ENCODE data around the gene DAB1.

Gene DAB1

DNA sequence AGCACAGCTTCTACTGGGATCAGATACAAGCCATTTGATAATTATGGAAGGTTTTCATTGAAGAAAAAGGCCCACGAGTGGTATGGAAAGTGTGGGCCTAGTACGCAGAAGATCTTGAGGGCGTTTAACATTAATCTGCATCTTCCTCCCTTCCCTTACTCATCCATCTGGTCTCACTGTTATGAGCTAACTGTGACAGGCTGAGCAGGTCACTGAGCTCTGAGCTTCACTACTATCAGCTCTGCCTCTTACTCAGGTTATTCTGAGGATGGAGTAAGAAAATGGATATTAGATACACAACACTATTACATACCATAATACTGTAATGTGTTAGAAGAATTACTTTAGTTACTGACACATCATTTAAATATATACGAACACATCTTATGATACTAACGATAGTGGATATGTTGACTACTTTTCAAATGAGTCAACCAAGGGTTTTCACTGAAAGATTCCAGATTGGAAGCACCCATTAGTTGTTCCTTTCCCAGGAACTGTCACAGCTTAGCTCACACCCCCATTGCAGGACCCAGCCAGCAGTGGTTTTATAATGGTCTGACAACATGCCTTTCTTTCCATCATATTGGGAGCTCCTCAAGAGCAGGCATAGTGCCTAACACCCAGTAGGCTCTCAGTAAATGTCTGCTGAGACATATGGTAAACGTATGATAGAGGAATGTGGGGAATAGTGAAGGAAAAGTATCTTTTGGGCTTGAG, 360.3 kb downstream of the DAB1 start:
- H3K4me3 ChIP-seq (ENCODE audit: low read length) = no peak overlapping the region
- H3K36me3 ChIP-seq (ENCODE audit: control insufficient read depth, insufficient read depth, low read length) = no peaks in the 10 kb centered on the region
- H3K4me1 ChIP-seq (ENCODE audit: control insufficient read depth, insufficient read depth, low read length) = no peaks in the 10 kb centered on the region
- no peaks in the 10 kb centered on the region for H3K9me3 ChIP-seq (ENCODE audit: control insufficient read depth, low read length)
- H3K27me3 ChIP-seq (ENCODE audit: control insufficient read depth, insufficient read depth, low read length) = no peaks in the 10 kb centered on the region
- H3K9ac ChIP-seq (ENCODE audit: low read length) = no peak overlapping the region

DNA sequence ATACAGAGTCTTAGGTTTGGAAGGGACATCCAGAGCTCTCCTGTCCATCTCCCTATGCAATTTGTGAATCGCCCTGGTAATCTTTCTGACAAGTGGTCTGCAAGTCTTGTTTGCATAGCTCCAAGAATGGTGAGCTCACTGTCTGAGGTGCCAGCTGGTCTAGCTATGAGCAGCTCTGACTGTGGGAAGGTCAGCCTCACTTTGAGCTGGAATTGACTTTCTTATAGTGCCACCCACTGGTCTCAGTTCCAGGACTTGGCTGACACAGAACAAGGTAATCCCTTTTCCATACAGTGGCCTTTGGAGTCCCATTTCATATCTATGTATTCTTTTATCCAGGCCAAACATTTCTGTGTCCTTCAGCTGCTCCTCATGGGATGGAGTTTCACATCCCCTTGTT, 362.5 kb downstream of the DAB1 start:
- Histone ChIP-seq H3K9ac (ENCODE audit: low read length) (no peak overlapping the region), H3K9me3 (ENCODE audit: control insufficient read depth, low read length) (no peaks in the 10 kb centered on the region), H3K36me3 (ENCODE audit: control insufficient read depth, insufficient read depth, low read length) (no peaks in the 10 kb centered on the region), H3K27me3 (ENCODE audit: control insufficient read depth, insufficient read depth, low read length) (no peaks in the 10 kb centered on the region), H3K4me3 (ENCODE audit: low read length) (no peak overlapping the region), H3K4me1 (ENCODE audit: control insufficient read depth, insufficient read depth, low read length) (no peaks in the 10 kb centered on the region)

DNA sequence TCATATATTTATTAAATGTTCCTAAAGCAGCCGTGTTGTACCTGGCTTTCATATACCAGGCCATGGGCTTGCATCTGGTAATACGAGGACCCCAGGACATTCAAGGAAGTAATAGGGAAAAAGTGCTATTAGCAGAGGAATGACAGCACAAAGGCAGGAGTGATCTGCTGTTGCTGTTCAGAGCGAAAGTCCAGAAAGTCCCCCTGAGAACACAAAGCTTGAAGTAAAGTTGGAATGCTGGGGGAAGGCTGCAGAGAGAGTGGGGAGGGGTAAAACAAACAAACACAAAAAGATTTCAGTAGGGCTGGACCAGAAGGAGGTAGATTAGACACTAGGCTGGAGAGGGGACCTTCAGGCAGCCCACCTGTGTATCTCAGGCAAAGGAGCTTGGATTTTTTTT, 363.4 kb downstream of the DAB1 start:
- Histone ChIP-seq H3K27me3 (ENCODE audit: control insufficient read depth, insufficient read depth, low read length) (no peaks in the 10 kb centered on the region), H3K4me3 (ENCODE audit: low read length) (no peak overlapping the region), H3K9ac (ENCODE audit: low read length) (no peak overlapping the region)

DNA sequence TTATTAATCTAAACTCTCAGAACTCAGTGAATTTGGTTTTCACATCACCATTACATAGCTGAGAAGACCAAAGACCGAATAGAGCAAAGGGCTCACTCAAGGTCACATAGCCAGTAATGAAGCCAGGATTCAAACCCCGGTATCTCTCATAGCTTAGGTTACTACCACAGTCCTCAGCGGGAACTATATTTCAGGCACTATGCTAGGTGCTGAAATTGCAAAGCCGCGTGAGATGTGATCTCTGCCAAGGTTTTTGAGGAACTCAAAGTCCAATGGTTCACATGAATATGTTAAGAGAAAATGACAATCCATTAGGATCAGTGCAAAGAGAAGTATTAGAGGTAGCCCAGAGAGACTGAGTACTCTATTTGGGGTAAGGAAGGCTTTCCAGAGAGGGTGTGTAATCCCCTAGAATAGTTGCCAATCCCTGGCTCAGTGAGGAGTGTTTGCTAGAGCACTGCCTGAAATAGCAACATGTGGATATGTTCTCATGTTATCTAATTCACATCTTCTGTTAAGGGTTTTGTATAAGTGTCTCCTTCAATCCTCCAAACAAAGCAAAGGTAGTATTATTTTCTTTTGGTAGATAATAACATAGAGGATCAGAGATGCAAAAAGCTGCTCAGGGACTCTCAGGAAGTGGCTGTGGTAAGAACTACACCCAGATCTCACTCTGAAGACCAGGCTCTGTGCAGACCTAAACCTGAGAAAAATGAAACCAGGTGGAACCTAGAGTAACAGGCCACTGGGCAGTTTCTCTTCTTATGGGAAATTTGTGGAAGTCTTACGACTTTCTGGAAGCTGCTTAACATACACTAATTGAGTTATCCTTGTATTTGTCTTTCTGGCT, 365.0 kb downstream of the DAB1 start:
- Histone ChIP-seq H3K4me1 (ENCODE audit: control insufficient read depth, insufficient read depth, low read length) (no peaks in the 10 kb centered on the region), H3K9ac (ENCODE audit: low read length) (no peak overlapping the region), H3K9me3 (ENCODE audit: control insufficient read depth, low read length) (no peaks in the 10 kb centered on the region), H3K36me3 (ENCODE audit: control insufficient read depth, insufficient read depth, low read length) (no peaks in the 10 kb centered on the region), H3K27me3 (ENCODE audit: control insufficient read depth, insufficient read depth, low read length) (no peaks in the 10 kb centered on the region), H3K4me3 (ENCODE audit: low read length) (no peak overlapping the region)

More for the DNA sequence above, 363.4 kb downstream of the DAB1 start:
- Histone ChIP-seq H3K36me3 (ENCODE audit: control insufficient read depth, insufficient read depth, low read length) (no peaks in the 10 kb centered on the region), H3K4me1 (ENCODE audit: control insufficient read depth, insufficient read depth, low read length) (no peaks in the 10 kb centered on the region), H3K9me3 (ENCODE audit: control insufficient read depth, low read length) (no peaks in the 10 kb centered on the region)

DNA sequence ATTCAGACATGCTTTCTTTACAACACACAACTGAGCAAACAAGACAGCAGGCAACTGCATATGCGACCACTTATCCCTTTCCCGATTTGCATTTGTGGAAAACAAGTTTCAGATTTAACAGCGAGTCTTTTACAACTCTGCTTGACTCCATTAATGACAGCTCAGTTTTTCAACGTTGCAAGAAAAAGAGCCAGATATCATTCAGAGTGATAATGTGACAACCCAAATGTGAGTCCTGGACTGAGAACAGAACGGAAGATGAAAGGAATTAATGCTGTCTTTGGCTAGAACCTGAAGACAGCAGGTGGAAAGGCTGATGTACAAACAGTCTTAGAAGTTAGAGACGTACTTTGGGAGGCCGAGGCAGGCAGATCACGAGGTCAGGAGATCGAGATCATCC, 375.0 kb downstream of the DAB1 start:
- Histone ChIP-seq H3K36me3 (ENCODE audit: control insufficient read depth, insufficient read depth, low read length) (no peaks in the 10 kb centered on the region), H3K4me3 (ENCODE audit: low read length) (no peak overlapping the region), H3K9me3 (ENCODE audit: control insufficient read depth, low read length) (no peaks in the 10 kb centered on the region), H3K9ac (ENCODE audit: low read length) (no peak overlapping the region), H3K27me3 (ENCODE audit: control insufficient read depth, insufficient read depth, low read length) (peaks cover 4% of the 10 kb centered on the region), H3K4me1 (ENCODE audit: control insufficient read depth, insufficient read depth, low read length) (no peaks in the 10 kb centered on the region)

DNA sequence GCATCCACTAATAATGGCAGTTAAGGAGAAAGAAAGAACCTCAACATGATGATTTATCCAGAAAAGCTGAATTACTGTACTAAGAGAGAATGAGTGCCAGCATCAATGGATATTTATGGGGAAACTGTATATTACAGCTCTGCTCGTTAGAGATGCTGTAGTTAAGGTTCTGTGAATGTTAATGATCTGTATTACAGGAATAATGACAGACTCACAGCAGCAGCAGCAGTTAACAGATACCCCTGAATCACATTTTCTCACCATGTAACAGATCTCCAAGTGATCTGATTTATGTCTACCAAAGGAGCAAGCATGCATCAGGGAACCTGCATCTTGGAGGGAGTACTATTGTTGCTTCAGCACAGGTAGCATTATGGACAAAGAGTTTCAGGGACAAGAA, 377.4 kb downstream of the DAB1 start:
- H3K9ac ChIP-seq (ENCODE audit: low read length) = no peak overlapping the region
- H3K27me3 ChIP-seq (ENCODE audit: control insufficient read depth, insufficient read depth, low read length) = peaks cover 4% of the 10 kb centered on the region
- no peaks in the 10 kb centered on the region for H3K36me3 ChIP-seq (ENCODE audit: control insufficient read depth, insufficient read depth, low read length)
- H3K4me1 ChIP-seq (ENCODE audit: control insufficient read depth, insufficient read depth, low read length) = no peaks in the 10 kb centered on the region
- no peaks in the 10 kb centered on the region for H3K9me3 ChIP-seq (ENCODE audit: control insufficient read depth, low read length)
- no peak overlapping the region for H3K4me3 ChIP-seq (ENCODE audit: low read length)

DNA sequence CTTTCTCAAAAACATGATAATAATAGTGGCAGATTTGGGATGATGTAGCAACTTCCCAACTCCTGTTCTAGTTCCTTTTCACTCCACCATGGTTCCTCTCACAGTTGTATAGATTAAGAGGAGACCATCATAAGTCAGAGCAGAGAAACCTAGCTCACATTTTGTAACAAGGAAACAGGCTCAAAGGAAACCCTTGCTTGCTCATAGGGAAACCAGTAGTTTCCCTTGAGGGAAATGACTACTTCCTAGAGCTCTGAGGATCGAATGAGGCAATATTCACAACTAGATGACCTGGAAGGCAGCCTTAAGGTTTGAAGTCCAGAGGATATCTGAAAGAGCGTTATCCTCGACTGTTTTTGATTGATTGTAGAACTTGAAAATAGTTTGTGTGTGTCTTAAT, 382.0 kb downstream of the DAB1 start:
- H3K4me1 ChIP-seq (ENCODE audit: control insufficient read depth, insufficient read depth, low read length) = no peaks in the 10 kb centered on the region
- no peak overlapping the region for H3K9ac ChIP-seq (ENCODE audit: low read length)
- no peaks in the 10 kb centered on the region for H3K27me3 ChIP-seq (ENCODE audit: control insufficient read depth, insufficient read depth, low read length)
- no peaks in the 10 kb centered on the region for H3K9me3 ChIP-seq (ENCODE audit: control insufficient read depth, low read length)
- no peaks in the 10 kb centered on the region for H3K36me3 ChIP-seq (ENCODE audit: control insufficient read depth, insufficient read depth, low read length)
- H3K4me3 ChIP-seq (ENCODE audit: low read length) = no peak overlapping the region

DNA sequence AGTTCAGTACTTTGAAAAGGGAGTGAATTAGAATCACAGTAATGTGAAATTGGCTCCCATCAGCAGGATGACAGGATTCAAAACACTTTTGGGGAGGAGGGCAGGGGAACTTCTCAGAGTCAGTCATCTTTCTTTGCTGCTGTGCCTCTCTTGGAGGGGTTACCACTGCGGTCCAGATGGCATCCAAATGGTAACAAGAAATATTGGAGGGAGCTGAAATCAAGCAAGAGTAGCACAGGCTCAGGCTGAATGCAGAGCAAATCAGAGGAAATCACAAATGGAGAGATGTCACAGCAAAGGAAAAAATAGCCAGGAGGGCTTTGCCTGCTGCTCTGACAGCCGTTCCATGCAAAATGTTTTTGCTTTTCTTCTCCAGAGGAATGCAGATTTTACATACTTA, 383.0 kb downstream of the DAB1 start:
- H3K9me3 ChIP-seq (ENCODE audit: control insufficient read depth, low read length) = no peaks in the 10 kb centered on the region
- no peaks in the 10 kb centered on the region for H3K36me3 ChIP-seq (ENCODE audit: control insufficient read depth, insufficient read depth, low read length)
- no peak overlapping the region for H3K9ac ChIP-seq (ENCODE audit: low read length)
- H3K4me3 ChIP-seq (ENCODE audit: low read length) = no peak overlapping the region
- no peaks in the 10 kb centered on the region for H3K27me3 ChIP-seq (ENCODE audit: control insufficient read depth, insufficient read depth, low read length)
- no peaks in the 10 kb centered on the region for H3K4me1 ChIP-seq (ENCODE audit: control insufficient read depth, insufficient read depth, low read length)

DNA sequence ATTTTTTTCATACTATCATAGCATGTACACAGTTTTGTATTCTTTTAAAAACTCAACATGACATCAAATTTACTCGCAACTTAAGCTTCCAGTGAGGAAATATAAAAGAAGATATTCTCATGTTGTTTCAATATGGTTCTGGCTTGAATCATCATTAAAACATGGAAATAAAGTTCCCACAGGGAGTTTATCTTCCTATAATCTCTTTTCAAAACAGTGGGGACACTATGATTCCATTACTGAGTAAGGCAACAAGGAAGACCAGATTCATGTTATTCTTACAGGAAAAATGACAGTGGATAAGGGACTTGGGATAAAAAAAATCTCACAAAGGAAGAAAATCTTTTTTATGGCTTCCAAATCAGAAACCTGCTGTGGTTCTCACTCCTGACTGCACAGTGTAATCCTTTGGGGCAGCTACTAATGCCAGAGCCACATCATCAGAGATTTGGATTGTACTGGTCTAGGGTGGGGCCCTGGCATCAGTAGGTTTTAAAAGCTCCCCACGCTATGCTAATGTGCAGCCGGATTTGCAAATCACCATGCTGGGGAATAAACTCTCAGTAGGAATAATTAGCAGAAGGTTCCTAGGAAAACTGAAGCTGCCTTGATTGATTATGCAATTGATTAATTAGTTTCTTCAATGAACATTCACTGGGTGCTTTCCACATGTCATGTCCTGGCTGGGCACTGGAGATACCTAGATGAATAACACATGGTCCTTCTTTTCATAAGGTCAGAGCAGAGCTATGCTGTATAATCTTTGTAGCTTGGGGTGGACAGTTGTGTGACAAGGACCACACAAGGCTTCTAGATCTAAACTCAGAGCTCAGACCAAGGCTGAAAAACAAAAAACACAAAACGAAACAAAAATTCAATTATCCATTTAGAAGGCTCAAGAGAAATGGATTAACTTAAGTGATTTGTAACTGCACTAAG, 386.9 kb downstream of the DAB1 start:
- Histone ChIP-seq H3K9me3 (ENCODE audit: control insufficient read depth, low read length) (no peaks in the 10 kb centered on the region), H3K9ac (ENCODE audit: low read length) (no peak overlapping the region), H3K36me3 (ENCODE audit: control insufficient read depth, insufficient read depth, low read length) (no peaks in the 10 kb centered on the region), H3K4me1 (ENCODE audit: control insufficient read depth, insufficient read depth, low read length) (no peaks in the 10 kb centered on the region), H3K4me3 (ENCODE audit: low read length) (no peak overlapping the region), H3K27me3 (ENCODE audit: control insufficient read depth, insufficient read depth, low read length) (no peaks in the 10 kb centered on the region)

DNA sequence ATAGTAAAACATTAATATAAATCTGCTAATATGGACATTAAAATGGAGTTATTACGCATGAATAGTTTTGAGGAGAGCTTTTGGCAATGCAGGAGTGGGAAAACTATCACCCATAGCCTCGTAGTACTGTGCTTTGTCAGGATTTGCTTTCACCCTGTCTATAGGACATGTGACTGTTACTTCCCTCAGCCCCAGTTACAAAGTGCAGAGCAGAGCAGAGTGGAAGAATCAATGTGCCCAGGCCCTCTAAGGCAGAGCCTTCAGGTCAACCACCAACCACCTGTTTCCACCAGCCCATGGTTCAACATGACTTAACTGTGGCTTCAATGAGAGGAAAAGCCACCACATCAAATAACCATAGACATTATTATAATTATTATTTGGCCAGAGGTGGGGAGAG, 389.1 kb downstream of the DAB1 start:
- no peaks in the 10 kb centered on the region for H3K4me1 ChIP-seq (ENCODE audit: control insufficient read depth, insufficient read depth, low read length)
- H3K36me3 ChIP-seq (ENCODE audit: control insufficient read depth, insufficient read depth, low read length) = no peaks in the 10 kb centered on the region
- no peak overlapping the region for H3K9ac ChIP-seq (ENCODE audit: low read length)
- no peak overlapping the region for H3K4me3 ChIP-seq (ENCODE audit: low read length)
- no peaks in the 10 kb centered on the region for H3K9me3 ChIP-seq (ENCODE audit: control insufficient read depth, low read length)
- H3K27me3 ChIP-seq (ENCODE audit: control insufficient read depth, insufficient read depth, low read length) = no peaks in the 10 kb centered on the region

DNA sequence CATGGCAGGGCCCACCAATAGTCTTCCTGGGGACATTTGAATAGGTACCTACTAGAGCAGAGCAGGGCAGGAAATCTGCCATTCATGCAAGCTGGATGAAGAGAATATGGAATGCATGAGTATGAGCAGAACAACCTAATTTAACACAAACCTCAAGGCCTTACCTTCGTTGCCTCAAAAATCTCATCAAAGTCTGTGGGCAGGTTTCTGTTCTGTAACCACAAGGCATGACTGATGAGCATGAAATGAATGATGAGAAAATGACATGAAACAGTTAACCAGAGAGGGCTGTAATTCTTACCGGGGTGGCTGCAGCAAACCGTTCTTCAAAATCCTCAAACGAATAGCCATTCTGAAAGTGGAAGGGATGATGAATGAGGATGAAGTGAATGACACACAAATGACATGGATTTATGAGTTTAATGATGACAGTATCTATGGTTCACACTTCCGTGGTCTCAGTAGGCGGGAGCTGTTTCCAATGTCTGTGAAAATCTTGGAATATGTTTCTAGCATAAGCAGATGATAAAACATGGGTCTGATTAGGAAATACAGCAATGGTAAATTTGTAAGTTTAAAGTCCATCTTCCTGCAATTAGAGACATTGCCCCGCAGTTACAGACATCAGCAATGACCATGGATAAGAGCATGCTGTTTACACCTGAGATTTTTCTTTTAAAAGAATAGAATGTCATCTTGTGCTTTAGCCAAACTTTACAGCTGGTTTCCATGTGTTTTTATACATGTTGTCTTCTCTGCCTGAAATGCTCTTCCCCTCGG, 390.4 kb downstream of the DAB1 start:
- H3K9ac ChIP-seq (ENCODE audit: low read length) = no peak overlapping the region
- no peaks in the 10 kb centered on the region for H3K27me3 ChIP-seq (ENCODE audit: control insufficient read depth, insufficient read depth, low read length)
- H3K4me1 ChIP-seq (ENCODE audit: control insufficient read depth, insufficient read depth, low read length) = no peaks in the 10 kb centered on the region
- H3K36me3 ChIP-seq (ENCODE audit: control insufficient read depth, insufficient read depth, low read length) = no peaks in the 10 kb centered on the region
- no peak overlapping the region for H3K4me3 ChIP-seq (ENCODE audit: low read length)
- no peaks in the 10 kb centered on the region for H3K9me3 ChIP-seq (ENCODE audit: control insufficient read depth, low read length)

Measured in mucosa of stomach (tissue), 1 donor.